Renal cortex interstitium (tissue), 11 donors: Measurements from ENCODE around the gene CTNNA1. TPM values are rescaled to one million over a fixed set of nuclear protein-coding genes. Genes with fewer than 3 reads are reported as not detected.
"Not testable (repeated sequence)": the region's sequence is repeated elsewhere in the genome, so short reads cannot be mapped to it uniquely, and the experiment has no call there.

Source experiments
- DNase-seq, 11 donors: peaks; one replicate each; pipeline ENCODE4 v3.0.0-alpha.2; 2013; ENCODE audit warnings: low read depth in 9 of 11, low spot score in 4 of 11; ENCODE audit errors: extremely low read depth in 1 of 11
- polyA plus RNA-seq, 3 donors: library from polyadenylated mRNA; unstranded; fragments of 120-200 nt; gene quantifications; one replicate each; pipeline ENCODE4 v1.2.1, GENCODE V29; 2013; ENCODE audit not compliant: insufficient read length in 3 of 3

Gene CTNNA1
- polyA plus RNA-seq, 3 donors, result 397 to 419 (median 414) TPM

- DNase-seq, result no peak
Observed at GRCh38 chr5:138775034-138775433, 21.8 kb downstream of the CTNNA1 start.

GRCh38 chr5:138778234-138778633 is 25.0 kb downstream of the CTNNA1 start:
- no peak for DNase-seq

GRCh38 chr5:138783976-138784375 is 30.8 kb downstream of the CTNNA1 start:
- no peak for DNase-seq

GRCh38 chr5:138784590-138784989 is 31.4 kb downstream of the CTNNA1 start:
- no peak for DNase-seq

GRCh38 chr5:138789771-138790242 is 36.6 kb downstream of the CTNNA1 start:
- peak in 4 of 11 donors; percentile 31 to 45 (median 32) for DNase-seq

GRCh38 chr5:138790684-138791083 is 37.5 kb downstream of the CTNNA1 start:
- no peak for DNase-seq

- no peak for DNase-seq
Observed at GRCh38 chr5:138792195-138792790, 39.1 kb downstream of the CTNNA1 start.

GRCh38 chr5:138793575-138793974 is 40.4 kb downstream of the CTNNA1 start:
- no peak for DNase-seq

GRCh38 chr5:138803285-138803684 is 50.1 kb downstream of the CTNNA1 start:
- DNase-seq, result no peak

- DNase-seq, result no peak
Observed at GRCh38 chr5:138803935-138804334, 50.7 kb downstream of the CTNNA1 start.

- DNase-seq, result no peak
Observed at GRCh38 chr5:138805096-138805495, 51.9 kb downstream of the CTNNA1 start.

- no peak for DNase-seq
Observed at GRCh38 chr5:138807182-138807581, 54.0 kb downstream of the CTNNA1 start.

- no peak for DNase-seq
Observed at GRCh38 chr5:138809391-138809790, 56.2 kb downstream of the CTNNA1 start.

GRCh38 chr5:138810861-138811260 is 57.6 kb downstream of the CTNNA1 start:
- DNase-seq, result not testable (repeated sequence)

GRCh38 chr5:138815529-138815928 is 62.3 kb downstream of the CTNNA1 start:
- no peak for DNase-seq

GRCh38 chr5:138817241-138817640 is 64.0 kb downstream of the CTNNA1 start:
- no peak for DNase-seq

- DNase-seq, result no peak
Observed at GRCh38 chr5:138819081-138819480, 65.9 kb downstream of the CTNNA1 start.

GRCh38 chr5:138820695-138821094 is 67.5 kb downstream of the CTNNA1 start:
- no peak for DNase-seq

- no peak for DNase-seq
Observed at GRCh38 chr5:138824516-138824915, 71.3 kb downstream of the CTNNA1 start.

- no peak for DNase-seq
Observed at GRCh38 chr5:138824924-138825863, 72.0 kb downstream of the CTNNA1 start.
